GM19452 (cell line): ENCODE data around the gene PREX1.
"Not testable (repeated sequence)": the region's sequence is repeated elsewhere in the genome, so short reads cannot be mapped to it uniquely, and the experiment has no call there.

ENCODE experiments used
- ATAC-seq: cut with Tn5 transposase; IDR thresholded peaks from one replicate; pipeline ENCODE4 v1.9.1; 2021; ENCODE audit not compliant: unreplicated experiment

Gene PREX1

DNA sequence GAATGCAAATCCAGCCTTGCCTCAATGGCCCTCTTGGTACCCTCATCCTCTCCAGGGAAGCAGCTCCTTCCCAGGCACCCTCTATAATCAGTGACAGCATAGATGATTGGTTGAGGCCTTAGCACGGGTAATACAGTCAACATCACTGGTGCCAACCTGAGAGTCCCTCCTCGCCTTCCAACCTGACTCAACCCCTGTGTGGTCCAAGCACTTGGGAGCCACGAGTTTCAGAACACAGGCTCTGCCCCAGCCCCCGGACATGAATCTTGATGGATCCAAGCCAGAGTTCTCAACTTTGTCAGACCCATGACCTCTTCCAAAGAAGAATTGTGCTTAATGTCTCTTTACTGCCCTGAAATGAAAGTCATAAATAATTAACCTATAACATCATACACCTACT lies 213.9 kb downstream of the PREX1 start:
- ATAC-seq: no peak

DNA sequence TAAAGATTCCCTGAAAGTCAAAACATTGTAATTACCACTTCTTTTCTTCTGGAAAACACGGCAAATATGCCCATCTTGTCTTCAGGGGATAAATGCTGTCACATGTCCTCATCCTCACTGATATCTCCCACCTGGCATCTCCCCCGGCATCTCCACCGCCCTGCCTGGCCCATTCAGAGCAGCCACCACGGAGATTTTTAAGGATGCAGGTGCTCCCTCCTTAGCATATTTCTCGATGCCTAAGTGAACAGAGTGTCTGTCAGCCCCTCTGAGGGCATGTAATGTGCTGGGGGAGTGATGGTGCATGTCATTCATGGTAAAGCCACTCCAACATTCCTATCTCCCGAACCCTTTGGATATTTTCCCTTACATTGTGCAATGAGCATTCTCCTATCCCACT lies 215.5 kb downstream of the PREX1 start:
- no peak for ATAC-seq

DNA sequence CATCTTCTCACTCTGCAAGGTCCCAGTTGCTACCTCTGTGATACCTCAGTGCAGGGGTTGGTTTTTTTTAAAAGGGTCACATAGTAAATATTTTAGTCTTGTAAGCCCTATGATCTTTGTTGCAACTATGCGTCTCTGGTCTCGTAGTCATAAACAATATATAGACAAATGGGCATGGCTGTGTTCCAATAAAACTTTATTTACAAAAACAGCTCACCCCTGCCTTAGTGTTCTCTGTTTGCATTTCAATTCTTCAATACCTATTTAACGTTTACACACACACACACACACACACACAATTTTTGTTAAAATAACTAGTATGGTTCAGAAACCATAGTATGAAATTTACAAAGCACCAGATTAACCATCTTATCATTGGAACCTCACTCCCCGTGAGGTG lies 216.8 kb downstream of the PREX1 start:
- no peak for ATAC-seq

DNA sequence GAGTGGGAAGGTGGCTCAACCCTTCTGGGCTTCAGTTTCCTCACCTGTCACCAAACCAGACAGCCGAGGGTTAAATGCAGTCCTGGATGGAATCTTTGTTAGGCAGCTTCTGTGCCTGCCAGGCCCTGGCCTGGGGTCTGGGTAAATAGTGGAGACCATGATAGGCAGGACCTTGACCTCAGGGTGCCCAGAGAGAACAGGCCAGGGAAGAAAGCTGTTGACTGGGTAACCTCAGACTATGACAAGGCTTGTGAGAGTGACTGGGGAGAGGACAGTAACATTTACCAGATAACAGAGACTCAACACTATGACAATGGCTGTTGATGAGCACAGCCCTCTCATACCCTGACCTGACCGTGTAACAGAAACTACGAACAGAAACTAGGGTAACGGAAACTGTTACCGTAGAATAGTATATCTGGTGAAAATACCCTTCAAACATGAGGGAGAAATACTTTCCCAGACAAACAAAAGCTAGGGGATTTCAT lies 218.3 kb downstream of the PREX1 start:
- ATAC-seq: no peak

DNA sequence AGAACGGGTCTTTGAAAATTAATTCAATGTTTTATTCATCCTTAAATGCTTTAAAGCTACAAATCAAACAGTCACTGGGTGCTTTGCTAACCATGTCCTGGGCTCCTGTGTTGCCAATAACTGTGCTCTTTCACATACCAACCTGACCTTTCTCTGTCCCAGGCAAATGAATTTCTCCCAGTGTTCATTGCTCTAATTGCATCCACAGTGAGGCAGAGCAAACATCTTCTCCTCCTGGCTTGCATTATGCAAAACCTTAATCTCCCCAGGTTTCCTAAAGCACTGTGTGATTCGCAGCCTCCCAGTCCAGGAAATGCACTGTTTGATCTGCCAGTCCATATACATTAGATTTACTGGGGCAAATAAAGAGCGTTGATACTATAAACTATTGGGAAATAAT lies 219.0 kb downstream of the PREX1 start:
- no peak for ATAC-seq

DNA sequence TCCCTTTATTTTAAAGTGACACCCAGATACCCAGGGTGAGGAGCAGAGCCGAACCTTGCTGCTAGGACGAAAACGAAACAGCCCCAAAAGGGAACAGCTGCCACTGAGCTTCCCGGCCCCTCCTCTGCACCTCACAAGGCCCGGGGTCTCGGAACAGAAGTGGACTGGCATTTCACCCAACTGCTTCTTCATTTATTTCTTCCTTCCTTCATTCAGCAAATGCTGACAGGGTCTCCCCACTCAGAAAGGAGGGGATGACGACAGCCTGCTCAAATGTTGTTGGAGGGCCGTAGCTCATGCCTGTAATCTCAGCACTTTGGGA lies 220.3 kb downstream of the PREX1 start:
- ATAC-seq: no peak

DNA sequence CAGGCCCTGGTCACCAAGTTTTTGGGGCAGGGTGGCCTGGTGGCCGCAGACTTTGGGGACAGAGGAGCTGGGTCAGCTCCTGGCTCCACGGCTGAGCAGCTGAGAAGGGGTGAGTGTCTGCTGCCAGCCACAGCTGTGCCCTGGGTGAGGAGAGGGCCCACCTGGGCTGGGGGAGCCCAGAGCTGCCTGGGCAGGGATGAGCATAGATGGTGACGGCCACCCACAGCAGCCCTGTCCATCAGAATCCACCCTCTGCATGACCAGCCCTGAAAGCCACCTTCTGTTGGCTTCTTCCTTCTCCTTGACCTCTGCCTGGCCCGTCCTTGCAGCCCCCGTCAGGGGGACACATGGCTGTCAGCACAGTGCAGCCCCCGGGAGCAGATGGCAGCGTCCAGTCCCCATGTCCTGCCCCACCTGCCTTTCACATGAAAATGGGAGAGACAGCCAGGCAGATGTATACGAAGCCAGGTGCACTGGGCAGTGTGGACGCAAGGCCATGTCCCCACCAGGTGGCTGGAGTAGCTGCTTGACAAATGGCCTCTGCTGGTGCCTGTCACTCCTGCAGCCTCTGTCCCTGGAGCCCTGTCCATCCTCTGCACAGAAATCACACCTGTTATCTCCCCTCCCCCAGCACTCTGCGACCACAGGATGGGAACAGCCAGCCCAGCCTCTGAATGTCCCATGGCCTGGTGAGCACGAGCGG lies 220.8 kb downstream of the PREX1 start:
- no peak for ATAC-seq

DNA sequence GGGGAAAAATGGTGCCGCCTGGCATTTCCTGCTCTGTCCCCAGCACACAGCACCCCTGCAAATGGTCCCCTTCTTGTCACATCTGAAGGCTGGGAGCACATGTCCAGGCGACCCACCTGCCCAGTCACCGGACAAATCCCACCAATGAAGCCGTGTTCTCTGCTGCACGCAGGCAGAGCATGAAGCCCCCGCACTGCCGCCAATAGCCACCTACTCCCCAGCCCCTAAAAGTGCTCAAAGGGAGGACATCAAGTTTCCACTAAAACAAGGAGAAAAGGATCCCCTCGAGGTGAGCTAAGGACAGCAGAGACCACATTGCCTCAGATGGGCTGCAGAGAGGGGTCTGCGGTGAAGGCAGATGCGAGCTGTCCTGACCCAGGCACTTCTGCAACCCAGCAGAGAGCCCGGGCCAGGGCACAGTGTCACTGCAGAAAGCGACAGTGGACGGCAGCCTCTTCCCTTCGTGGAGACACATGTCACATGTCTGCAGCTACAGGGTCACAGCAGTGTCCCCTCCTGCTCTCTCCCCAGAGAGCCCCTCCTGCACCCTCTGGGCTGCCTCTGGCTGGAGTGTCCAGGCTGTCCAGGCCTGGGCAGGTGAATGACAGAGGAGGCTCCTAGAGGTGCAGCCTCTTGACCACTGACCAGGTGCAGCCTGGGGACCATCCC lies 221.5 kb downstream of the PREX1 start:
- no peak for ATAC-seq

DNA sequence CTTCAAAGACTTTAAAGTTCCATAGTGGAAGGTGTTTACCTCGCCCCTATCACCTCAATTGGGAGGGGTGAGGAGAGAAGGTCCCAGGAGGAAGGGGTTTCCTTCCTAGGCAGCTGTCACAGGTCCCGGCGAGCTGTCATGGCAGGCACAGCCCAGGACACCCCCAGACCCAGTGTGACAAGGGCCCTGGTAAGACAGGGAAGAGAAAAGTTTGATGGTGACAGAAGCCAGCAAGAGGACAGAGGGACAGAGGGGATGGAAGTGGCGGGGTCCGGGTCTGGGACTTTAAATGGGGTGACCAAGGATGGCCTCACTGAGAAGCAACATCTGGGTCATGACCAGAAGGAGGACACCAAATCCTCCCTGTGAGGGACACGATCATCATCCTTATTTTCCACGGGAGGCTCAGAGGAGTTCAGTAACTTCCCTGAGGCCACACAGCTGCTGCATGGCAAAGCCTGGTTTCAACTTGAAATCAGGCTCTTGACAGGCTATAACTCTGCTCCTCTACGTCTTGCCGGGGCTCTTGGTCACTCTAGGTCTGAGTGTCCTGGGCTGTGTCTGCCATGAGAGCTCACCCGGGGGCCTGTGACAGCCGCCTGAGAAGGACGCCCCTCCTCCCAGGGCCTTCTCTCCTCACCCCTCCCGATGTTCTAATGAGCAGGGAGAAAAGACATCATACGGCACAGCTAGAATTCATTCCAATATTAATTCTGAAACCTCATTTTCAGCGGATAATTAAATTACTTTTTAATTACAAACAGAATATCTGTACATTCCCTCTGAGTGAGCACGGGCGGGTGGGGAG lies 222.2 kb downstream of the PREX1 start:
- no peak for ATAC-seq

DNA sequence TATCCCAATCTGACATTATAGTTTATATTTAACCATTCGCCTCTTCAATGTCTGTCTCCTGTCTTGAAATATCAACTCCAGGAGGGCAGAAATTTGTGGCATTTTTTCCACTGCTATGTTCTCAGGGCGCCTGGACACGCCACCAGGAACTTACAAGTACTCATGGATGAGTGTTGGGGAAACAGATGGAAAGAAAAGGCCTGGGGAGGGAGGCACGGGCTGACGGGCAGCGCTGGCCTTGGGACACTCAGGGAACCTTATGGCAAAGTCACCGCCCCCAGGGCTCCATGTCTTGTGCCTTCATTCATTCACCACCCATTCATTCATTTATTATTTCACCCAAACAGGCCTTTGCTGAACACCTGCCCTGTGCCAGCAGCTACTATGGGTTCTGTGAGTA lies 222.9 kb downstream of the PREX1 start:
- ATAC-seq: no peak

DNA sequence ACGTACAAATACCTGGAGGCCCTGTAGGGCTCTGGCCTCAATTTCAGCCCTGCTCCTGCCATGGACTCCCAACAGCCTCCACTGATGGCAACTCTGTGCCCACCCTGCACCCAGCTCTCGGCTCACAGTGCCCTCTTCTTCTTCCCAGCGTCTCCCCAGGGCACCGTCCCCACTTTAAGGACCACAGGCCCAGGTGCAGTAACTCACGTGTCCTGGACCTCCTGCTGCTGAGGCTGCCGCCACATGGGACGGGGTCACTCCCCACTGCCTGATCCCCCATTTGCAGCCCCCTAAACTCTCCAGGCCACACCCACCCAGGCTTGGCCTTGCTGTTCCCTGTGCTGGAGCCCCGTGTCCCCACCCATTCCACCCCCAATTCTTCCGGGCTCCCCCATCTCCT lies 223.4 kb downstream of the PREX1 start:
- no peak for ATAC-seq

DNA sequence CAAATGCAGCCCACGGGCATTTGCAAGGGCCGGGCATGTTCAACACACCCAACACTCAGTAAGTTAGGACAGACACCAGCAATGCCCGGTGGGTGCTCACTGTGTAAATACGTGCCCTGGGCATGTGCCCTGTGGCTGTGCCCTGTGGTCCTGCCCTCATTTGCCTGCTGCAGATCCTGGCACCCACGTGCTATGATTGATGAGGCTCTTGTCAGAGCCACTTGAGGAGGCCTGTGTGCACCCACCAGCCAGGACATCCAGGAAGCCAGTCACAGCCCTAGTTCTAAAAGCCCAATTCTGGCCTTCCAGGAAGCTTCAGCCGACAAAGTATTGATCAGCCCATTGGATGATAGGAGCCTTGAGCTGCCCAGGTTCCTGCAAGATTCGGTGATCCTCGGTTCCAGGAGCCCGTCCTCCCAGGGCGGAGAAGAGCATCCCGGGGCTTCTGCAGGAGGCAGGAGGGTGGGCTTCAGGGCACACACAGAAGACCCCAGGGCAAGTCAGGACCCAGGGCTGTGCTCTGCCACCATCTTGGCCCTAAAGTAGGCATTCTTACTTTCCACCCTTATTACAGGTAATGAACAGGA lies 223.9 kb downstream of the PREX1 start:
- ATAC-seq: no peak

DNA sequence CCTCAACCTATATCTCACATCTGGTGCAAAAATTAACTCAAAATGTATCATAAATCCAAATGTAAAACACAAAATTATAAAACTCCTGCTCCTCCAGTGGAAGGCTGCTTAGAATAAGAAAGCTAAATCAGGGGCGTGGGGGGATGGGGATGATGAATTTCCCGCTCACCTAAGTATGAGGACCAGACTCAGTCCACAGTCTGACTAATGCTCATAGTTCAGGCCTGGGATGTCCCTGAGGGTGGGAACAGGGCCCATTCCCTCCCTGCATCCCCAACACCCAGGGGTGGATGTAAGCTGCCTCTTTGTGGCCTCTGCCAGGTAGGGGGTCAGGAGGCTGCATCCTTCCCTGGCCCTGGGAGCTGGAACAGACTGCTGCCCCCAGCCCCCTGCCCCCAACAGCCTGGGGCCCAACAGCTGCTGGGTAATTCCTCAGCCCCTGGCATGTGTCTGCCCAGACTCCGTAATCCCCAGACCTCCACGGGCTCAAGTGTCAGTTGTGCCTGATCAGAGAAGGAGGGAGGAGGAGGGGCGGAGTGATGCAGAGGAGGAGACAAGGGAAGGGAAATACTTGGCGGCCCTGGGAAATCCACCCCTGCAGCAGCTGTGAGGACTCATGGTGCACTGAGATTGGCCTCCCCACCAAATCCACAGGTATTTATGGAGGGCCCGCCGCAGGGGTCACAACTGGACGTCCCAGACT lies 224.5 kb downstream of the PREX1 start:
- no peak for ATAC-seq

DNA sequence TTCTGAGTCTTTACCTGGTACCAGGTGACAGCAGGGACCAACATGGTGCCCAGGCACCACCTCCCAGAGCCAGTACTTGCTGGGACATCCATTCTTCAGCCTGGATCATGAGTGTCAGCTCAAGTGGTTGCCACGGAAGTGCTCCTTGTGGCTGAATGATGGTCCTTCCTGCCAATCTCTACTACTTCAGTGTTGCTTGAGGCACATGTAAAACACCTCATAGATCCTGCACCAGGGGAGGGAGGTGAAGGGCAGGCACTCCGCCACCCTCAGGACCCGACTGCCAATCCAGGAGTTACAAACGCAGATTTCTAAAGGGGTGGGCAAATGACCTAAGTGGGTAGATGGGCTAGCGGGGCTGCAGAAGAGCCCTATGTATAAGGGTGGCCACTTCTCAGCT lies 226.0 kb downstream of the PREX1 start:
- no peak for ATAC-seq

DNA sequence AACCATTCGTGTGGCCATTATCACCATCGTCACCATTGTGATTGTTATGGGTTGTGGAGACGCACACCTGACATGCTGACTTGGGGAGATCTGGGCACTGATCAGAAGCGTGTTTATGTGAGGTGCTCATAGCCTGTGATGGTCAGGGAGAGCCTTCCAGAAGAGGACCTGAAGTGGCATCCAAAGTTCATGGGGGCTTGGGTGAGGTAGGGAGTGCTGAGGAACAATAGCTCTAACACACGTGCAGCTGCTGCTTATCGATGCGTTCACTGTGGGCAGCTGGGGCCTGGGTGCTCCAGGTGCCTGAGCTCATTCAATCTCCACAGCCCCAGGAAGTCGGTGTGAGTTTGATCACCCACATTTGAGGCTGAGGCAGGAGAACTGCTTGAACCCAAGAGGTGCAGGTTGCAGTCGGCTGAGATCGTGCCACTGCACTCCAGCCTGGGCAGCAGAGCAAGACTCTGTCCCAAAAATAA lies 227.3 kb downstream of the PREX1 start:
- ATAC-seq: no peak

DNA sequence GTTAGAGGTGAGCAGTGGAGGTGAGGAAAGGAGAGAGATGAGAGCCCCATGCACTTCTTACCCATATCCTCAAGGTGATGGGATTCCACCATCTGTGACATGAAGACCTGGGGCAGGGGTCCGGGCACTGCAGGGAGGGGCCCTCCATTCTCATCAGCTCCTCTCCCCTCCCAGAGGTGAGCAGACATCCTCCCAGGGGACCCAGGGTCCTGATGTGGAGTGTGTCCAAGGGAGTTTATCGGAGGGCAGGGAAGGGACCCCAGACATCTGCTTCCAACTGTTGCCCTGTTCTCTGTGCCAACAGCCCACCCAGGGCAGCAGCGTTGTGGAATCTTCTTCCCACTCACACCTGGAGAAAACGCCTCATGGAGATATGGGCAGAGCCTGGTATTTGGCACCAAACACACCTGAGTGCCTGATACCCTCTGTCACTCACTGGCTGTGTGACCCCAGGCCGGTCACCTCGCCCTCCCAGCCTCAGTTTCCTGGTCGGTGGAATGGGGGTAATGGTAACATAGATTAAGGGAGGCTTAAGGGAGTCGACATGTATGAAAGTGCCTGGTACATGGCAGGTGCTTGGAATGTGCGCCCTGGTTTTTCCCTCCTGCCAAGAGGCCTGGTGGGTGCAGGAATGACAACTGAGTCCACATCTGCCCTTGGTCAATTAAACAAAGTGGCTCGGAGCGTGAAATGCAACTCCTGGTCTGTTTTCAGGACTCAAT lies 227.9 kb downstream of the PREX1 start:
- ATAC-seq: no peak

DNA sequence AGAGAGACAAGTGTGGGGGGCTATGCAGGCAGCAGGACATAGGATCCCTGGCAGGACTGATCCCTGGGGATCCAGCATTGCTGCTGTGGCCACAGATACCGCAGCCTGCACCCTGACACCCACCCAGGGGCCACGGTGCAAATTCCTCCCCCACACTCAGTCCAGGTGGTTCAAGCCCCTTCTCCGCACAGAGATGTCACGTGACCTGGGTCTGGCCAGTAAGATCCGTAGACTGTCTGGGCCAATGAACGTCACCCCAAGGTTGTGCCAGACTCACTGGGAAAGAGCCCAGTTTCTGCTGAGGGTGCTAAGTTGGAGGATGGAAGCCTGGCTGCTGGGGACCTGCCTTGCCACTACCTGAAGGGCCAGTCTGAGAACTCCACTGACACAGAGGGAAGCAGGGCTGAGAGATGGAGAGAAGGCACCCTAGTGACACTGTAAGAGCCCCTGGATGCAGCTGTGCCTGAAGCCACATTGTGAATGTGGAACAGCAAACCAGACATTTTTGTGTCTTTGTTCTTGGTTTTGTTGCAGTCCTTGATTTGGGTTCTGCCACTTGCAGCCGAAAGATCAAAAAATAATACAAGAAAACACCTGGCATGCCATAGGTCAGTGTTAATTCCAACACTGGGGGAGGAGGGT lies 228.6 kb downstream of the PREX1 start:
- ATAC-seq: no peak

DNA sequence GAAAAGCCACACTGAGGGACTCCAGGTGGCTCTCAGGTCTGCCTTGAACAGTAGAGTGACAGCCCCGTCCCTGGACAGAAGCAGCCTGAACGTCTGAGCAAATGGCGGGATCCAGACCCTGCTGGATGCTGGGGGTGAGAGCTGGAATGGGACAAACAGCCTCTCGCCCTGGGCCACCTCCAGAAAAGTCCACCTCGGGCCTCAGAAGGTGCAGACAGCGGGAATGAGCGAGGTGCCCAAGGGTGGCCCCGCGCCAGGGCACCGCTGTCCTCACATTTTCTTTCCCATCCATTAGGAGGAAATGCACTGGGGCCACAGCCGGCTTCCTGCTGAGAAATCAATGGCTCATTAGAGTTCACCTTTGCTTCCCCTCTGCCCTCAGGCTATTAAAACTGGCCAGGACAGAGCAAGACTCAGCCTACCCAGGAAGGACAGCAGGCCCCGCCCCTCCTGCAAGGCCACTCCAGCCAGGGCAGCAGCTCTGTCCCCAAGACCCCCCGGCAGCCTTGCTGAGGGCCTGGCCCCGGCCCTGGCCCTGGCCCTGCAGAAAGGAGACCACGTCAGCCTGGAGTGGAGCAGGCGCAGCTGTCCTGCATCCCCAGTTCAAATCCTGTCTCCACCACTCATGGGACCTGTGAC lies 229.4 kb downstream of the PREX1 start:
- ATAC-seq: not testable (repeated sequence)

DNA sequence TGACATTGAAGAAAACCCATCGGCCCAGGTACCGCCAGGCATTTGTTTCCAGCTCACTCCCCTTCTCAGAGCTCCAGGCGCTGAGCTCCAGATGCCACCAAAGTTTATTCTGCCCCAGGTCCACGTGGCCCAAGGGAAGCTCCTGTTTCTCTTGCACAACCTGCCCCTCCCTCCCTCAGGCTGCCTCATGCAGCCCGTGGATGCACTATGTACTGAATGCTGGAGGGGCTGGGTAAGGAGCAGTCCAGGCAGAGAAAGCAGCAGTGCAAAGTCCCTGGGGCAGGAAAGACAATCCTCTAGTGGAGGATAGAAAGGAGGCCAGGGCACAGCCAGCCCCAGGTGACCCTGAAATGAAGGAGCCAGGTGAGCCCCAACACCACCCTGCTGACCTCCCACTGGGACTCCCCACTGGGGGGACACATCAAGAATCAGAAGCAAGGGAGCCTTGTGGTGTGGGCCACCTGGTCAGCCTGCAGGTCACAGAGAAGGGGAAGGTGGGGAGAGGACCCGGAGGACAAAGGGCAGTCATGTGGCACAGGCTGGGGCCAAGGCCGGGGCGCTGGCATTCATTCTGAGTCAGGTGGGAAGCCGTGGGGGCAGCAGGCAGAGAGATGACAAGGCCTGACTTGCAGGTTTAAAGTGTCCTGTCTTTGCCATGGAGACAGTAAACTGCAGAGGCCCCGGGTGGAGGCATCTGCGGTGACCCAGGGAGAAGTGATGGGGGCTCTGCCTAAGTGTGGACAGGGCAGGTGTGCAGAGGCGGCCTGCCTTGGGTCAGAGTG lies 230.1 kb downstream of the PREX1 start:
- no peak for ATAC-seq
